SU-DHL-6 (cell line): ENCODE results near the gene SLC6A13.

Source experiments
- H2AFZ ChIP-seq: fragments of 200-600 bp; sonication (generic); 2 replicates; pipeline ENCODE4 v1.6.1; 2014; ENCODE audit warnings: low read depth, mild to moderate bottlenecking, moderate library complexity, mixed read lengths, antibody characterized with exemption, low read length; ENCODE audit not compliant: severe bottlenecking
- H3F3A ChIP-seq: fragments of 200-600 bp; shearing (Covaris generic); 2 replicates; pipeline ENCODE4 v1.6.0; 2016; ENCODE audit warnings: antibody characterized with exemption, mild to moderate bottlenecking; ENCODE audit not compliant: insufficient read depth
- H3K27ac ChIP-seq: fragments of 200-600 bp; sonication (generic); 2 replicates; pipeline ENCODE4 v1.5.1; 2016; ENCODE audit warnings: low read depth, mild to moderate bottlenecking, low read length, moderate library complexity, mixed read lengths
- H3K27me3 ChIP-seq: fragments of 200-600 bp; sonication (generic), shearing (Covaris generic); 2 replicates; pipeline ENCODE4 v1.6.0; 2014; ENCODE audit warnings: mild to moderate bottlenecking, low read length
- H3K36me3 ChIP-seq: fragments of 200-600 bp; sonication (generic); 2 replicates; pipeline ENCODE4 v1.6.1; 2014; ENCODE audit warnings: mild to moderate bottlenecking, low read length, mixed read lengths
- H3K4me2 ChIP-seq: fragments of 300-600, 200-600 bp; shearing (Covaris generic), sonication (generic); 2 replicates; pipeline ENCODE4 v1.6.0; 2014; ENCODE audit warnings: low read length, low read depth, mild to moderate bottlenecking; ENCODE audit not compliant: poor library complexity, severe bottlenecking
- H3K4me3 ChIP-seq: fragments of 200-600 bp; sonication (generic); 2 replicates; pipeline ENCODE4 v1.5.1; 2014; ENCODE audit warnings: antibody characterized with exemption, low read length, mild to moderate bottlenecking, mixed read lengths; ENCODE audit not compliant: insufficient read depth, poor library complexity, severe bottlenecking
- H3K79me2 ChIP-seq: fragments of 200-600 bp; sonication (generic); 2 replicates; pipeline ENCODE4 v1.6.1; 2014; ENCODE audit warnings: mild to moderate bottlenecking, low read length, moderate library complexity; ENCODE audit not compliant: insufficient read depth
- H3K9ac ChIP-seq: fragments of 200-600 bp; sonication (generic); 2 replicates; pipeline ENCODE4 v1.7.0; 2014; ENCODE audit warnings: mild to moderate bottlenecking, low read length
- H3K9me2 ChIP-seq: fragments of 200-600 bp; sonication (generic); replicated peaks from 2 replicates; pipeline ENCODE4 v1.6.1; 2014; ENCODE audit warnings: low read length; ENCODE audit not compliant: insufficient read depth
- H3K9me3 ChIP-seq: fragments of 200-600 bp; sonication (generic); 2 replicates; pipeline ENCODE4 v1.6.1; 2014; ENCODE audit warnings: low read length, mixed read lengths; ENCODE audit not compliant: insufficient read depth
- H4K20me1 ChIP-seq: fragments of 200-600 bp; sonication (generic); 2 replicates; pipeline ENCODE4 v1.6.1; 2014; ENCODE audit warnings: low read depth, mild to moderate bottlenecking, antibody characterized with exemption, low read length, moderate library complexity, mixed read lengths
- CTCF ChIP-seq: fragments of 200-600 bp; sonication (generic); IDR thresholded peaks from one replicate; pipeline ENCODE4 v1.5.1; 2017; ENCODE audit warnings: antibody characterized with exemption, mild to moderate bottlenecking, low read length, moderate library complexity; ENCODE audit not compliant: insufficient read depth, poor library complexity, severe bottlenecking
- EZH2phosphoT487 ChIP-seq: fragments of 200-600 bp; sonication (generic), shearing (Covaris generic); conservative IDR thresholded peaks from 2 replicates; pipeline ENCODE4 v1.6.1; 2018; ENCODE audit warnings: mild to moderate bottlenecking, antibody characterized with exemption, low read length, moderate library complexity, mixed read lengths

The SLC6A13 gene

GRCh38 chr12:209246-209645 is 53.4 kb downstream of the SLC6A13 start:
- Histone ChIP-seq H4K20me1 (no peaks in the 10 kb centered on the region), H2AFZ (no peak overlapping the region), H3K9ac (no peak overlapping the region), H3K27me3 (no peaks in the 10 kb centered on the region), H3K4me3 (no peak overlapping the region), H3K9me2 (no peaks in the 10 kb centered on the region), H3K36me3 (no peaks in the 10 kb centered on the region), H3K9me3 (no peaks in the 10 kb centered on the region), H3K4me2 (no peak overlapping the region), H3F3A (no peaks in the 10 kb centered on the region), H3K27ac (no peak overlapping the region), H3K79me2 (no peaks in the 10 kb centered on the region)
- TF ChIP-seq EZH2phosphoT487 (no peak), CTCF (no peak)

- no peak overlapping the region for H3K4me3 ChIP-seq
- no peaks in the 10 kb centered on the region for H3F3A ChIP-seq
- H4K20me1 ChIP-seq: no peaks in the 10 kb centered on the region
- TF ChIP-seq EZH2phosphoT487 (no peak), CTCF (no peak)
- H3K9me3 ChIP-seq: no peaks in the 10 kb centered on the region
- no peaks in the 10 kb centered on the region for H3K79me2 ChIP-seq
- no peak overlapping the region for H2AFZ ChIP-seq
- no peak overlapping the region for H3K27ac ChIP-seq
- H3K27me3 ChIP-seq: no peaks in the 10 kb centered on the region
- H3K9me2 ChIP-seq: no peaks in the 10 kb centered on the region
- no peak overlapping the region for H3K9ac ChIP-seq
- no peaks in the 10 kb centered on the region for H3K36me3 ChIP-seq
- H3K4me2 ChIP-seq: no peak overlapping the region
Observed at GRCh38 chr12:208813-209212, 53.8 kb downstream of the SLC6A13 start.

GRCh38 chr12:207804-208203 is 54.8 kb downstream of the SLC6A13 start:
- no peaks in the 10 kb centered on the region for H4K20me1 ChIP-seq
- no peaks in the 10 kb centered on the region for H3K9me3 ChIP-seq
- H3K27me3 ChIP-seq: no peaks in the 10 kb centered on the region
- H3K27ac ChIP-seq: no peak overlapping the region
- no peaks in the 10 kb centered on the region for H3K36me3 ChIP-seq
- no peak overlapping the region for H3K9ac ChIP-seq
- TF ChIP-seq CTCF: no peak
- TF ChIP-seq EZH2phosphoT487: no peak
- no peaks in the 10 kb centered on the region for H3F3A ChIP-seq
- no peaks in the 10 kb centered on the region for H3K79me2 ChIP-seq
- H3K9me2 ChIP-seq: no peaks in the 10 kb centered on the region
- H2AFZ ChIP-seq: no peak overlapping the region
- no peak overlapping the region for H3K4me3 ChIP-seq
- H3K4me2 ChIP-seq: no peak overlapping the region
